ENCODE measurements around the gene PATJ. TPM values are rescaled to one million over a fixed set of nuclear protein-coding genes. Genes with fewer than 3 reads are reported as not detected.

The PATJ gene
- total RNA-seq, 1 experiment from 2014 or later = 47.3 TPM

- H3K9me3 ChIP-seq (ENCODE audit: control insufficient read depth, low read depth, low read length) = no peaks in the 10 kb centered on the region
- H2AK5ac ChIP-seq (ENCODE audit: insufficient read length, low read length) = no peak overlapping the region
- no peak overlapping the region for H4K8ac ChIP-seq (replicated peaks; ENCODE audit: insufficient read length, low read depth, low read length)
- Mint-ChIP-seq H3K9me3 (no peaks in the 10 kb centered on the region), H3K27me3 (ENCODE audit: low read depth) (no peaks in the 10 kb centered on the region), H3K36me3 (ENCODE audit: insufficient read depth in 1 of 3, low read depth in 3 of 3) (peaks cover 10 to 25% (median 11%) of the 10 kb centered on the region in 3 experiments; a peak in 5 of 7 replicates), H3K4me3 (no peak overlapping the region), H3K27ac (no peak overlapping the region), H3K4me1 (no peaks in the 10 kb centered on the region; a peak in 1 of 4 replicates)
- no peak overlapping the region for H4K5ac ChIP-seq (ENCODE audit: insufficient read length, low read depth, low read length)
- H3K9ac ChIP-seq (ENCODE audit: extremely low read depth, insufficient read length, low read length) = no peak overlapping the region
- no peak for DNase-seq
- H4K20me1 ChIP-seq (ENCODE audit: control insufficient read depth, insufficient read depth, insufficient read length) = no peaks in the 10 kb centered on the region
- H2BK5ac ChIP-seq (ENCODE audit: insufficient read length, low read length) = no peak overlapping the region
- H3K4me1 ChIP-seq (ENCODE audit: insufficient read depth, low read length) = no peaks in the 10 kb centered on the region
- H2BK20ac ChIP-seq (ENCODE audit: low read depth, low read length, poor library complexity, severe bottlenecking) = no peak overlapping the region
- H3T11ph ChIP-seq (ENCODE audit: low read length) = no peak overlapping the region
- H3K27ac ChIP-seq (ENCODE audit: insufficient read length, low read depth, low read length) = no peak overlapping the region
- H3K79me1 ChIP-seq (ENCODE audit: insufficient read depth, low read depth, low read length, poor library complexity, severe bottlenecking) = no peaks in the 10 kb centered on the region
- H3K27me3 ChIP-seq (ENCODE audit: insufficient read depth, low read length) = no peaks in the 10 kb centered on the region
- no peaks in the 10 kb centered on the region for H3K23me2 ChIP-seq (ENCODE audit: insufficient read length, low read depth, low read length, poor library complexity, severe bottlenecking)
- no peaks in the 10 kb centered on the region for H3K79me2 ChIP-seq (ENCODE audit: insufficient read depth, low read length)
- H3K56ac ChIP-seq (ENCODE audit: insufficient read length, low read depth, low read length) = no peak overlapping the region
- H3K18ac ChIP-seq (ENCODE audit: insufficient read length, low read depth, low read length) = no peak overlapping the region
- WGBS (ENCODE audit: extremely low coverage, insufficient read length, low lambda C conversion rate) = no CpG with 5 or more reads among the region's 5 CpGs
- no peak for TF ChIP-seq CTCF (conservative IDR thresholded peaks at IDR 0.05)
- no peak overlapping the region for H3K14ac ChIP-seq (ENCODE audit: insufficient read depth, low read length)
- no peak overlapping the region for H3K4ac ChIP-seq (ENCODE audit: low read depth, low read length)
- H2BK15ac ChIP-seq (ENCODE audit: low read depth, low read length) = no peak overlapping the region
- H2BK120ac ChIP-seq (ENCODE audit: low read depth, low read length, poor library complexity, severe bottlenecking) = no peak overlapping the region
- no peak overlapping the region for H2AFZ ChIP-seq (ENCODE audit: low read length)
- no peak overlapping the region for H3K4me2 ChIP-seq (ENCODE audit: insufficient read depth, insufficient read length, low read length)
- no peak overlapping the region for H3K23ac ChIP-seq (ENCODE audit: insufficient read length, low read depth, low read length)
- H2BK12ac ChIP-seq (ENCODE audit: insufficient read length, low read depth, low read length) = no peak overlapping the region
- no peak overlapping the region for H4K91ac ChIP-seq (ENCODE audit: insufficient read length, low read depth, low read length)
Observed at GRCh38 chr1:61993331-61993961, 251.2 kb downstream of the PATJ start.

All from H9 (cell line).